ENCODE measurements around the gene MEIKIN. TPM values are rescaled to one million over a fixed set of nuclear protein-coding genes. Genes with fewer than 3 reads are reported as not detected.

MEIKIN gene
- total RNA-seq, 1 donor from 2014 or later = not detected

DNA sequence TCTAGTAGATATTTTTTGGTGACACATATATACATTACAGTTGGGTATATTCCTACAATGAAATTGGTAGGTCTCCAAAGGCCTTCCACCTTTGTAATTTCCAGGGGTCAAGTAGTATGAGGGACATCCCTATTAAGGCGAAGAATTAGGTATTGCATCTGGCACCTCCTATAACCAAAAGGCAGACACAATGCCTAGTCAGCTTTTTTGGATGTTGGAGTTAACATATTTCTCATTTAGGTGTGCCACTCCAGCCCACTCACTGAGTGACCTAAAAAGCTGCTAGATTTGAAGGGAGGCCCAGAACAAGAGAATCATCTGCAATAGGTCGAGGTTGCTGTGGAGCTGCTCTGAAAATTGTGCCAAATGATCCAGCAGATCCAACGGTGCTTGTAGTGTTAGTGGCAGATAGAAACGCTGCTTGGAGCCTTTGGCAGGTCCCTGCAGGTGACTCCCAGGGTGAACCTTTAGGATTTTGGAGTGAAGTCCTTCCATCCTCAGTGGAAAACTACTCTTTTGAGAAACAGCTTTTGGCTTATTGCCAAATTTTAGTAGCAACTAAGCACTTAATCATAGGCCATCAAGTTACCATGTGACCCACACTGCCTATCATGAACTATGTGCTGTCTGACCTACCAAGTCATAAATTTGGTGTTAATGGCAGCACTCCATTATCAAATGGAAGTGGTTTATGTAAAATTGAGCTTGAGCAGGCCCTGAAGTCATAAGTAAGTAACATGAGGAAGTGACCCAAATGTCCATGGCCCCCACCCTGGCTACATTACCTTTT, 132.9 kb downstream of the MEIKIN start:
- Mint-ChIP-seq H3K27me3 (ENCODE audit: insufficient read depth) (peaks cover 11% of the 10 kb centered on the region), H3K4me1 (ENCODE audit: low read depth) (peaks cover under 1% of the 10 kb centered on the region), H3K27ac (no peak overlapping the region), H3K4me3 (no peak overlapping the region), H3K36me3 (ENCODE audit: low read depth) (no peaks in the 10 kb centered on the region), H3K9me3 (no peaks in the 10 kb centered on the region)
- no peak for DNase-seq (ENCODE audit: low spot score)
- intact Hi-C loops (cut with micrococcal nuclease) = loop anchor here (5.0 kb wide), 1 partner anchor 250 kb away; the partner anchor contains the start of gene IL3

DNA sequence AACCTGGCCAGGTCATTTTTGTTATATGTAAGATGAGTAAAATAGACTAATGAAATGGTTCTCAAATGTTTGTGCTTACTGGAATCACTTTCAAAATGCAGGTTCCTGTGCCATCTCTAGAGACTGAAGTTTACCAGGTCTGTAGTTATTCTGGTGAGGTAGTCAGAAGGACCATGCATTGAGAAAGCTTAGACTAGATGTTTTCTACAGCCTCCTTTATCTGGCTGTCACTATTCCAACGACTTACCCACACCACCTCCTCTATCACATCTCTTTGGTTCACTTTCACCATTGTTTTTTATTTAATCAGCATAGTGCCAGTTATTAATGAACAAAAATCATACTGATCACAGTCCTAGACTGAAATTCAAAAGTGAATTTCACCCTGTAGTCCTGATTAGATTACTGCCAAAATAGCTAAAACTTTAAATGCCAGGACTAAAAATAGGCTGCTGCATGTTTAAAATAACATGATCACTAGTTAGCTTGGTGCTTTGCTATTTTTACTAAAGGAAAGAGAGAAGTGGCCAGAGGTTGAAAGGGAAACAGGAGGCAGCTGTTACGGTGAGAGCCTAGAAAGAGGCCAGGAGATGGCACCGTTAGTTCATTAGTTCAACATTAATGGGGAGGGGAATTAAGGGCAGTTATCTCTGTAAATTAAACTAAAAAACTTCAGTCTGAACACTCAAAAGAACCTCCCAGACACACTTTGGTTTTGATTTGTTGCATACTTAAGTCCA, 134.8 kb downstream of the MEIKIN start:
- Mint-ChIP-seq H3K27ac (no peak overlapping the region), H3K4me3 (no peak overlapping the region), H3K9me3 (no peaks in the 10 kb centered on the region), H3K27me3 (ENCODE audit: insufficient read depth) (peaks cover 17% of the 10 kb centered on the region), H3K4me1 (ENCODE audit: low read depth) (no peaks in the 10 kb centered on the region), H3K36me3 (ENCODE audit: low read depth) (no peaks in the 10 kb centered on the region)
- intact Hi-C loops (cut with micrococcal nuclease) = loop anchor here (1.0 to 5.0 kb wide), 2 partner anchors 198 to 252 kb away; partner anchors contain the start of gene IL3
- DNase-seq (ENCODE audit: low spot score) = no peak

DNA sequence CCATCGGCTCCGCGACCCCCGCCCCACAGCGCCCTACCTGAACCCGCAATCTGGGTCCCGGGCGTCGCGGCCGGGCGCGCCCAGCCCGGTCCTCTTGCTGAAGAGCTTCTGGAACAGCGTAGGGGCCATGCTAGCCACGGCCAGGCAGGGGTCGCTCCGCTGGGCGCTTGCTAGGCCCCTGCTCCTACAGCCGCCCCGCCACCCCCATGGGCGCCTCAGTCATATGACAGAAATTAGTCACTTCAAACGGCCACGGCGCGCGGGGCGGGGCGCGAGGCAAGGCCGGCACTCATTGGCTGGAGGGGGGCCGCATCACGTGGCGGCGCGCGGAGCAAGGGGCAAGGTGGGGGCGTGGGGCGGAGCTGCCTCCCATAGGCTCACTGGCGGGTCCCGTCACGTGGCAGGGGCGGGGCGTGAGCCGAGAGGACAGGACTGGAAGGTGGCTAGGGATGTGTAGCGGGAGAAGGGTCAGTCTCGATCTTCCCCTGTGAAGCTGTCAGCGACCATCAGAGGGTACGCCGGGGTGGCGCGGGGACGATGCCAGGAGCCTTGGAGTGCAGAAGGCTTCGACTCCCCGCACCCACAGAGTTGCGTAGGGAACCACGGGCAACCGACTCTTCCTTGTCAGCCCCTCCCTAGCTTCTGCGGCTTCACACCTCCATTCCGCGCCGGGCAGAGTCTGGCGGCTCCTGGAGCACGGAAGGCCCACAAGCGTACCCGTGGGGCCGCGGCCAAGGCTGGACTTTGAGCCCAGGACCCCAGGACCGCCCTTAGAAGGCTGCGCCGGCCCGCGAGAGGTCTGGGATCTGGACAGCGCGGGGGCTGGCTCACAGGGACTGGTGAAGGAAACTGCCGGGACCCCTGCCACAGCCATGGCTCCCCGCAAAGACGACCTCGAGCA, 148.4 kb downstream of the MEIKIN start, which contains the start of gene FNIP1:
Gene FNIP1, minus strand, starts transcription at position 225 of the 901 bp plus-strand sequence. Its CDS starts 96 bp downstream, at position 129.
- H3K9me3 Mint-ChIP-seq = no peaks in the 10 kb centered on the region
- H3K4me1 Mint-ChIP-seq (ENCODE audit: low read depth) = peaks cover 21% of the 10 kb centered on the region
- H3K36me3 Mint-ChIP-seq (ENCODE audit: low read depth) = peaks cover 16% of the 10 kb centered on the region
- peak within 1 kb of the TSS; percentile 93 for H3K27ac Mint-ChIP-seq
- H3K4me3 Mint-ChIP-seq = peak within 1 kb of the TSS; percentile 97
- peak; percentile 98 for DNase-seq (ENCODE audit: low spot score)
- intact Hi-C loops (cut with micrococcal nuclease) = loop anchor here (1.0 to 10.0 kb wide), 14 partner anchors 50 to 1165 kb away; partner anchors contain the start of genes AFF4, LYRM7 and RAPGEF6
- peaks cover under 1% of the 10 kb centered on the region for H3K27me3 Mint-ChIP-seq (ENCODE audit: insufficient read depth)

DNA sequence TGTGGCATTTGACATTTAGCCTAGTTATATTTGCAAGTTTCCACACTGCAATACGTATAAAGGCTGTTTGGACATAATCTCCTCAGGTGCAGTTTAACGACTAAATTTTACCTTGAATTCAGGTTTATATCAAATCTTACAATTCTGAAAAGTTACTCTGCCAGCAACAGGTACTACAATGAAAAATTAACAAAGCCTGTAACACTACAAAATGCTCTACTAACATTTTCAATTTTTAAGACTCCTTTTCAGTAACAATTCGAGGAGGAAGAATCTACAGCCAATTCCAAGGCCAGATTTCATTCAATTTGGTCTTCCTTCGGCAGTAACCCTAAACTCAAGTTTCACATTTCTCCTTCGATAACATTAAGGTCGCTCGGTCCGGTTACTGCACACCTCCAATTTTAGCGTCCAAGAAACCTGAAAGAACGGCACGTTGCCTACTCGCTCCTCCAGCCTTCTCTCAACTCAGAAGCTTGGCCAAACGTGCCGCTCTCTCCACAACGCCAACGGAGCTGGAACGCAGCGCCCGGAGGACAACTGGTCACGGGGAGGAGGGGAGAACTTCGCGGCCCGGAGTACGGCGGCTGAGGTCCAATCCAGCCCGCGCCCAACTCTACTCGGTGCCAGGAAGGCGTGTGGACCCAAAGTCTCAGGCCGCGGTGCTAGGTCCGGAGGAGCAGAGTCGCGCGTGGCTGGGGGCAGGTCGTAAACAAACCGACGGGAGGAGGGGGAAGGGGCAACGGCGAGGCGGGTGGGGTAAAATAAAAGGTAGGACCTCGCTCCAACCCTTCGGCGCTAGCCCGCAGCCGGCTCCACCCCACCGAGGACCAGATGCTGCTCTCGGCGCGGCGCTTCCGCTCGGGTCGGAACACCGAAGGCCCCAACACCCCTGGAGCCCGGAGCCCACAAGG, 149.3 kb downstream of the MEIKIN start:
- H3K27me3 Mint-ChIP-seq (ENCODE audit: insufficient read depth) = no peaks in the 10 kb centered on the region
- peaks cover 18% of the 10 kb centered on the region for H3K36me3 Mint-ChIP-seq (ENCODE audit: low read depth)
- peak overlapping the region; percentile 97 for H3K4me3 Mint-ChIP-seq
- H3K4me1 Mint-ChIP-seq (ENCODE audit: low read depth) = peaks cover 24% of the 10 kb centered on the region
- peak; percentile 27 for DNase-seq (ENCODE audit: low spot score)
- peak overlapping the region; percentile 93 for H3K27ac Mint-ChIP-seq
- no peaks in the 10 kb centered on the region for H3K9me3 Mint-ChIP-seq
- intact Hi-C loops (cut with micrococcal nuclease) = loop anchor here (1.0 to 10.0 kb wide), 8 partner anchors 201 to 1166 kb away; partner anchors contain the start of gene AFF4

DNA sequence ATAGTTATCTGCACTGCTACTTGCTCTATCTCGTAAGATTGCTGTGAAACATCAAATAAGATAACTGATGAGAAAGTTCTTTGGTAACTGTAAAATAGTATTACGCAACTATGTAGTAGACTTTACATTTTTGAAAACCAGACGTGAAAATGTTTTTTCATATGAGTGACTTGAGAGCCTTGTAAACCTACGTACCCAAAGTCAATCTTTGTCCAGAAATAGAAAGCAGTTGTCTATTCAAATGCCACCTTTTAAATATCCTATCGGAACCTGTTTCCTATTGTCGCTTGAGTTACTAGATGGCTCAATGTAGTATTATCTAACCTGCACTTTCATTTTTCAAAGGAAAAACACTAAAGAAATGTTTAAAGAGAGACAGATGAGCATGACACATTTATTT, 150.2 kb downstream of the MEIKIN start:
- Mint-ChIP-seq H3K9me3 (no peaks in the 10 kb centered on the region), H3K36me3 (ENCODE audit: low read depth) (peaks cover 22% of the 10 kb centered on the region), H3K27ac (peak overlapping the region; percentile 7), H3K27me3 (ENCODE audit: insufficient read depth) (no peaks in the 10 kb centered on the region), H3K4me3 (peak overlapping the region; percentile 97), H3K4me1 (ENCODE audit: low read depth) (peaks cover 32% of the 10 kb centered on the region)
- DNase-seq (ENCODE audit: low spot score) = no peak
- intact Hi-C loops (cut with micrococcal nuclease) = loop anchor here (5.0 to 10.0 kb wide), 4 partner anchors 227 to 1167 kb away; partner anchors contain the start of gene AFF4

DNA sequence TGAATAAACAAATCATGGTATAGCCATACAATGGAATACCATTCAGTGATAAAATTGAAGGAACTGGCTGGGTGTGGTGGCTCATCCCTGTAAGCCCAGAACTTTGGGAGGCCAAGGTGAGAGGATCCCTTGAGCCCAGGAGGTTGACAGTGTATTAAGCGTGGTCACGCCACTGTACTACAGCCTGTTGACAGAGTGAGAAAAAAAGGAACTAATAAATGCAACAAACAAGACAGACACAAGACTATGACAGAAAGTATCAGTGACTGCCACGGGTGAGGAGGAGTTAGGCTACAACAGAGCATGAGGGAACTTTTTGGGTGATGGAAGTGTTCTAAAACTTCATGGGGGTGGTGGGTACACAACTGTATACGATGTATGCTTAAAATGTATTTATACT, 150.9 kb downstream of the MEIKIN start:
- Mint-ChIP-seq H3K4me1 (ENCODE audit: low read depth) (peaks cover 32% of the 10 kb centered on the region), H3K4me3 (peak overlapping the region; percentile 56), H3K36me3 (ENCODE audit: low read depth) (peaks cover 24% of the 10 kb centered on the region), H3K27ac (no peak overlapping the region), H3K27me3 (ENCODE audit: insufficient read depth) (no peaks in the 10 kb centered on the region), H3K9me3 (no peaks in the 10 kb centered on the region)
- DNase-seq (ENCODE audit: low spot score) = no peak
- intact Hi-C loops (cut with micrococcal nuclease) = loop anchor here (10.0 kb wide), 1 partner anchor 540 kb away; no protein-coding TSS in a partner anchor

DNA sequence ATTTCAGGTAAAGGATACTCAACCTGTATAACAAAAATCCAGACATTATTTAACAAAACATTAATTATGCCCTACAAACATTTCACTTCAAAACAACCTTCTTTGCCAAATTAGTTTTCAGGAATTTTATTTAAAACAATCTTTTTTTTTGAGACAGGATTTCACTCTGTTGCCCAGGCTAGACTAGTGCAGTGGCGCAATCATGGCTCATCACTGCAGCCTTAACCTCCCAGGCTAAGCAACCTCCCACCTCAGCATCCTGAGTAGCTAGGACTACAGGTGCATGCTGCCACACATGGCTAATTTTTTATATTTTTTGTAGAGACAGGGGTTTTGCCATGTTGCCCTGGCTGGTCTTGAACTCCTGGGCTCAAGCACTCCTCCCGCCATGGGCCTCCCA, 152.6 kb downstream of the MEIKIN start:
- Mint-ChIP-seq H3K4me1 (ENCODE audit: low read depth) (peaks cover 35% of the 10 kb centered on the region), H3K9me3 (no peaks in the 10 kb centered on the region), H3K27me3 (ENCODE audit: insufficient read depth) (no peaks in the 10 kb centered on the region), H3K36me3 (ENCODE audit: low read depth) (peaks cover 27% of the 10 kb centered on the region), H3K27ac (no peak overlapping the region), H3K4me3 (no peak overlapping the region)
- intact Hi-C loops (cut with micrococcal nuclease) = loop anchor here (10.0 kb wide), 1 partner anchor 538 kb away; no protein-coding TSS in a partner anchor
- DNase-seq (ENCODE audit: low spot score) = no peak

DNA sequence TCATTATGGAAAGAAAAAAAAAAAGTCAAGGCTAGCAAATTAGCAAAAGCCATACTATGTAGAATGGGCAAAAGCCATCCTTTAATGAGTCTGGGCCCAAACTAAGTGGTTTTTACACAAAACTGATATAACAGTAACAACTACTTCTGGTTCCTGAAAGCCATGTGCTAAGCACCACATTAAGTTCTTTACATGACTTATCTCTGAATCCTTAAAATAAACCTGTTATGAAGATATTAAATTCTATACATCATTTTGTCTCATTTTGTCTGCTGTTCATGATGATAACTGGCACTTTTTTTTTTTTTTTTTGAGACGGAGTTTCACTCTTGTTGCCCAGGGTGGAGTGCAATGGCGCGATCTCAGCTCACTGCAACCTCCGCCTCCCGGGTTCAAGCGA, 153.6 kb downstream of the MEIKIN start:
- Mint-ChIP-seq H3K27me3 (ENCODE audit: insufficient read depth) (no peaks in the 10 kb centered on the region), H3K27ac (no peak overlapping the region), H3K4me1 (ENCODE audit: low read depth) (peaks cover 42% of the 10 kb centered on the region), H3K36me3 (ENCODE audit: low read depth) (peaks cover 30% of the 10 kb centered on the region), H3K9me3 (no peaks in the 10 kb centered on the region), H3K4me3 (no peak overlapping the region)
- DNase-seq (ENCODE audit: low spot score) = no peak
- intact Hi-C loops (cut with micrococcal nuclease) = loop anchor here (10.0 kb wide), 1 partner anchor 537 kb away; no protein-coding TSS in a partner anchor

DNA sequence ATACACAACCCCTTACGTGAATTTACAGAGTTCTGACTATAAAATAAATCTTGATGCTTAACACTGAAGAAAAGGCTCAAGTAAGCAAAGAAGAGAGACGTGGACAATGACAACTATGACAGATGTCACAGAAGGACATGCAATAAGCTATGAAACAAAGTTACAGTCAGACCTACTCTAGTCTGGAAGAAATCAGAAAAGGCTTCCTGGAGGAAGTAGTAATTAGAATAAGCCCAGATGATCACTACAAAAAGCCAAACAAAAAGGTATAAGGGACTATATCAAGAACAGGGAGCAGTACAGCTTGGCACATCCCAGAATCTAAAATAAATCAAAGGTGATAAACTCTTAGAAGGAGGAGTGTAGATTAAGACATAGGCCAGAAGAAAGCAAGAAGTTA, 154.9 kb downstream of the MEIKIN start:
- H3K27ac Mint-ChIP-seq = no peak overlapping the region
- intact Hi-C loops (cut with micrococcal nuclease) = loop anchor here (10.0 kb wide), 1 partner anchor 536 kb away; no protein-coding TSS in a partner anchor
- no peak for DNase-seq (ENCODE audit: low spot score)
- H3K9me3 Mint-ChIP-seq = no peaks in the 10 kb centered on the region
- peaks cover 28% of the 10 kb centered on the region for H3K36me3 Mint-ChIP-seq (ENCODE audit: low read depth)
- H3K4me3 Mint-ChIP-seq = no peak overlapping the region
- no peaks in the 10 kb centered on the region for H3K27me3 Mint-ChIP-seq (ENCODE audit: insufficient read depth)
- H3K4me1 Mint-ChIP-seq (ENCODE audit: low read depth) = peaks cover 40% of the 10 kb centered on the region

DNA sequence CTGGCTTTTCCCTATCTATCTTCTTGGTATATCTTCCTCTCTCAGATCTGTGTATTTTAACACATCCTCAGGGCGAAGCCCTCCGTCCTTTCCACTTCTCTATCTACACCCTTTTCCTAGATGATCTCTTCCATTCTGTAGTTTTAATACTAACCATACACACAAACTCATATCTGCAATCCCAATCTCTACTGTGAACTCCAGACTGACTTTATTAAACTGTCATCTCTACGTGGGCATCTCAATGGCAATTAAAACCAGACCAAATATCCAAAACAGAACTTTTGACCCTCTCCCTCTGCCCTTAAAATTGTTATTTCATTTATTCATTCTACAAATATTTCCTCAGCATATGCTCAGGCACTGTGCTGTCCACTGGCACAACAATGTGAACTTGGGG, 155.7 kb downstream of the MEIKIN start:
- intact Hi-C loops (cut with micrococcal nuclease) = loop anchor here (10.0 kb wide), 1 partner anchor 535 kb away; no protein-coding TSS in a partner anchor
- DNase-seq (ENCODE audit: low spot score) = no peak
- Mint-ChIP-seq H3K27me3 (ENCODE audit: insufficient read depth) (no peaks in the 10 kb centered on the region), H3K9me3 (no peaks in the 10 kb centered on the region), H3K36me3 (ENCODE audit: low read depth) (peaks cover 23% of the 10 kb centered on the region), H3K27ac (no peak overlapping the region), H3K4me3 (no peak overlapping the region), H3K4me1 (ENCODE audit: low read depth) (peaks cover 33% of the 10 kb centered on the region)

DNA sequence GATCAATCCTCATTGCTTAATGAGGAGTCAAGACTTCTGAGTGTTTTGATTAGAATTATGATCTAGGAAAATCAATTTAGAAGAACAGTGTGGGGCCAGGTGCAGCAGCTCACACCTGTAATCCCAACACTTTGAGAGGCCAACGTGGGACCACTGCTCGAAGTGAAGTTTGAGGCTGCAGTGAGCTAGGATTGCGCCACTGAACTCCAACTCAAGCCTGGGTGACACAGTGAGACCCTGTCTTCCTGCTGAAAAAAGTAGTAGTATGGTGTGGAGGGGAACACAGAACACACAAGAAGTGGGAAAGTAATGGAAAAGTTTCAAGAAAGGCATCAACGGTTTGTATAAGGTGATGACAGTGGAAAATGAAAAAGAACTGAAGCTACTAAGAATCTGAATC, 157.7 kb downstream of the MEIKIN start:
- H3K36me3 Mint-ChIP-seq (ENCODE audit: low read depth) = peaks cover 21% of the 10 kb centered on the region
- no peak overlapping the region for H3K4me3 Mint-ChIP-seq
- peaks cover 34% of the 10 kb centered on the region for H3K4me1 Mint-ChIP-seq (ENCODE audit: low read depth)
- no peaks in the 10 kb centered on the region for H3K27me3 Mint-ChIP-seq (ENCODE audit: insufficient read depth)
- intact Hi-C loops (cut with micrococcal nuclease) = no loop called here
- H3K9me3 Mint-ChIP-seq = no peaks in the 10 kb centered on the region
- H3K27ac Mint-ChIP-seq = no peak overlapping the region
- DNase-seq (ENCODE audit: low spot score) = no peak

Measured in activated T-helper 1 cell treated with anti-CD3 and anti-CD28 coated beads, Interleukin-12 subunit alpha, Interleukin-12 subunit beta, Interleukin-2, Interleukin-4 antibody, amounts not matched to agents 30 ng/mL and 10 ng/mL and 1 ng/mL, durations not matched to agents 14 hours and 24 hours and 36 hours (primary cell).